ENCODE results near the gene TMEM143. TPM values are rescaled to one million over a fixed set of nuclear protein-coding genes. Genes with fewer than 3 reads are reported as not detected.

The TMEM143 gene
- total RNA-seq, 1 experiment from 2014 or later, result 2.4 TPM

DNA sequence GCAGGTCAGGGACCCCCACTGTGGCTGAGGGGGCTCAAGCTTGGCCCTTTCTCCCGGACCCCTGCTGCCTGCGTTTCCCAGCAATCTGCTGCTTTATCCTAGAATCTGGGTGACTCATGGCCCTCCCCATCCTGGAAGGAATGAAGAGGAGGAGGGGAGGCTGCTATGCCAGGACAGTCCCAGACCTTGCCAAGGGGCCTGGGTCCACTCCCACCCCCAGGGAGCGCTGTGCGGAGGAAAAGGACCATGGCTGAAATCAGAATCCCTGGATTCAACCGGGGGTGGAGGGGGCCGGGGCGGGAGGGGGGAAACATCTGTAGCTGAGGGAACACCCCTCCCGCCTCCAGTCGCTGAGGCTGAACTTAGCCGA, 73.4 kb downstream of the TMEM143 start:
- in situ Hi-C loops (cut with HindIII; ENCODE audit: low pct_unique_long_range_greater_than_20kb, low sequenced_read_pairs), result no loop called here
- DNase-seq (ENCODE audit: low read depth, low spot score), result peak; percentile 21

DNA sequence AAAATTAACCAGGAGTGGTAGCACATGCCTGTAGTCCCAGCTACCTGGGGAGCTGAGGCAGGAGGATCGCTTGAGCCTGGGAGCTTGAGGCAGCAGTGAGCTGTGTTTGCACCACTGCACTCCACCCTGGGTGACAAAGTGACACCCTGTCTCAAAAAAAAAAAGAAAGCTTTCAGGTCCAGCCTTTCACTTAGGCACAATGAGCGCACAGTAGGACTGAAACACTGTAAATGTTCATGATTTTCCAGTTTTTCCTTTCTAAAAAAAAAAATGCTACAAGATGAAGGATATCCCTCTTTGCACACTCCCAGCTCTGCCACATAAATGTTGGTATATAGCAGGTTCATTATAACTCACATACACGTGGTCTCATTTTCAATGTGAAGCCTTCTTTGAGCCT, 76.0 kb downstream of the TMEM143 start:
- in situ Hi-C loops (cut with HindIII; ENCODE audit: low pct_unique_long_range_greater_than_20kb, low sequenced_read_pairs), result no loop called here
- no peak for DNase-seq (ENCODE audit: low read depth, low spot score)

GRCh38 chr19:48284896-48285295, 78.8 kb downstream of the TMEM143 start:
- DNase-seq (ENCODE audit: low read depth, low spot score), result no peak

DNA sequence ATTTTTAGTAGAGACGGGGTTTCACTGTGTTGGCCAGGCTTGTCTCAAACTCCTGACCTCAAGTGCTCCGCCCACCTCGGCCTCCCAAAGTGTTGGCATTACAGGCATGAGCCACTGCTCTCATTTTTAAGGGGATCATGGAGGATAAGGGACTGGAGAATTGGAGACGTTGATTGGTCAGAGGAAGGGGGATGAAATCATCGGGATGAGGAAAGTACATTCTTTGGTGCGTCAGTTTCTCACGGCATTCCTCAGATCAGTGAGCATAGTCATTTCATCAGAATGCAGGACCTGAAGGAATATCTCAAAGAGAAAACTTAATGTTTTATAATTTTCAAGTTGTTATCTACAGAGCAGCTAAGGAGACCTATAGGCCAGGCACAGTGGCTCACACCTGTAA, 79.8 kb downstream of the TMEM143 start:
- DNase-seq (ENCODE audit: low read depth, low spot score), result no peak
- in situ Hi-C loops (cut with HindIII; ENCODE audit: low pct_unique_long_range_greater_than_20kb, low sequenced_read_pairs), result no loop called here

More at GRCh38 chr19:48284896-48285295, 78.8 kb downstream of the TMEM143 start:
- in situ Hi-C loops (cut with HindIII; ENCODE audit: low pct_unique_long_range_greater_than_20kb, low sequenced_read_pairs), result no loop called here

Other genes with a start within 250 kb of the TMEM143 start
- gene LIG1, start 193.6 kb downstream of the TMEM143 start, total RNA-seq (2014; rRNA removed; shearing (Covaris generic)), result 31.8 and 36.1 TPM in 2 replicates
- 1.3 and 1.8 TPM in 2 replicates for gene ZSWIM9, start 193.3 kb downstream of the TMEM143 start, total RNA-seq (2014; rRNA removed; shearing (Covaris generic))
- gene CARD8, start 108.0 kb downstream of the TMEM143 start, total RNA-seq (2014; rRNA removed; shearing (Covaris generic)), result 12.5 and 17.3 TPM in 2 replicates
- 26.5 and 29.8 TPM in 2 replicates for gene ZNF114, start 93.9 kb downstream of the TMEM143 start, total RNA-seq (2014; rRNA removed; shearing (Covaris generic))
- 184 and 193 TPM in 2 replicates for gene EMP3, start 38.4 kb downstream of the TMEM143 start, total RNA-seq (2014; rRNA removed; shearing (Covaris generic))
- not detected in 2 replicates for gene SYNGR4, start 427 bp upstream of the TMEM143 start, total RNA-seq (2014; rRNA removed; shearing (Covaris generic))
- 82.2 and 97.9 TPM in 2 replicates for gene KDELR1, start 27.6 kb upstream of the TMEM143 start, total RNA-seq (2014; rRNA removed; shearing (Covaris generic))
- gene GRIN2D, start 29.7 kb upstream of the TMEM143 start, total RNA-seq (2014; rRNA removed; shearing (Covaris generic)), result 0.08 TPM in 1 of 2 replicates, not detected in the other
- 43.7 and 44.4 TPM in 2 replicates for gene GRWD1, start 82.0 kb upstream of the TMEM143 start, total RNA-seq (2014; rRNA removed; shearing (Covaris generic))
- gene KCNJ14, start 91.6 kb upstream of the TMEM143 start, total RNA-seq (2014; rRNA removed; shearing (Covaris generic)), result 0.58 and 0.64 TPM in 2 replicates
- gene CYTH2, start 105.4 kb upstream of the TMEM143 start, total RNA-seq (2014; rRNA removed; shearing (Covaris generic)), result 39.5 and 41.0 TPM in 2 replicates
- gene LMTK3, start 147.9 kb upstream of the TMEM143 start, total RNA-seq (2014; rRNA removed; shearing (Covaris generic)), result not detected in 2 replicates
- gene SULT2B1, start 188.2 kb upstream of the TMEM143 start, total RNA-seq (2014; rRNA removed; shearing (Covaris generic)), result 0.27 and 0.34 TPM in 2 replicates
- gene SPACA4, start 242.8 kb upstream of the TMEM143 start, total RNA-seq (2014; rRNA removed; shearing (Covaris generic)), result not detected in 2 replicates